Panc1 (cell line): ENCODE measurements around the gene NEUROD1. TPM values are rescaled to one million over a fixed set of nuclear protein-coding genes. Genes with fewer than 3 reads are reported as not detected.

ENCODE experiments used
- ATAC-seq: fragments of 200-7000 bp; cut with Tn5 transposase; 2 replicates; pipeline ENCODE4 v1.9.1; 2020; ENCODE audit warnings: mild to moderate bottlenecking, moderate library complexity
- BruUV-seq: library from RNA; stranded (reverse); fragments of 400-500 nt; replicated peaks from 2 replicates; lab custom pipeline; 2021; lab: Mats Ljungman, UMichigan
- CTCF ChIA-PET: fragments of 300-600 bp; sonication (Branson Sonifier 250); formaldehyde crosslinking; loops from one replicate; lab custom pipeline; 2022; ENCODE audit warnings: antibody characterized with exemption; lab: Charles Lee
- POLR2A ChIA-PET: fragments of 300-600 bp; sonication (Branson Sonifier 250); formaldehyde crosslinking; loops from one replicate; lab custom pipeline; 2022; ENCODE audit warnings: antibody characterized with exemption; lab: Charles Lee
- DNase-seq: peaks from one replicate; pipeline ENCODE4 v3.0.0-alpha.2; 2010; ENCODE audit warnings: low read depth, low spot score
- H3K27ac ChIP-seq: 2 replicates; pipeline ENCODE4 v1.5.1; 2011; ENCODE audit warnings: mild to moderate bottlenecking, low read length, inconsistent platforms
- H3K27me3 ChIP-seq: fragments of 200-500 bp; sonication (Bioruptor generic); 2 replicates; pipeline ENCODE4 v1.6.0; 2014; ENCODE audit warnings: low read length, inconsistent platforms; ENCODE audit not compliant: control insufficient read depth, insufficient read depth
- H3K36me3 ChIP-seq: fragments of 200-500 bp; sonication (Bioruptor generic); 2 replicates; pipeline ENCODE4 v1.5.1; 2014; ENCODE audit warnings: inconsistent platforms, mild to moderate bottlenecking, low read length, moderate library complexity; ENCODE audit not compliant: control insufficient read depth, insufficient read depth
- H3K4me1 ChIP-seq: 2 replicates; pipeline ENCODE4 v1.5.1; 2011; ENCODE audit warnings: inconsistent platforms, mild to moderate bottlenecking, low read length, moderate library complexity; ENCODE audit not compliant: control insufficient read depth, insufficient read depth
- H3K4me3 ChIP-seq, 2 experiments: 2 replicates each; pipeline ENCODE4 v1.5.1; 2011 to 2012; ENCODE audit warnings: low read depth in 2 of 2, low read length in 2 of 2, mild to moderate bottlenecking in 2 of 2, inconsistent platforms in 1 of 2, moderate library complexity in 1 of 2
- H3K9me3 ChIP-seq: fragments of 200-500 bp; sonication (Bioruptor generic); 2 replicates; pipeline ENCODE4 v1.5.1; 2014; ENCODE audit warnings: low read depth, mild to moderate bottlenecking, inconsistent platforms, low read length, moderate library complexity; ENCODE audit not compliant: control insufficient read depth, insufficient read depth
- CTCF ChIP-seq: fragments of 450-650 bp; IDR thresholded peaks from 2 replicates; pipeline ENCODE4 v1.5.1; 2017; ENCODE audit warnings: mild to moderate bottlenecking
- POLR2AphosphoS5 ChIP-seq: IDR thresholded peaks from 2 replicates; pipeline ENCODE4 v1.6.1; 2012; ENCODE audit warnings: mild to moderate bottlenecking, low read depth, low read length, moderate library complexity
- REST ChIP-seq, 2 experiments: IDR thresholded peaks; 2 replicates each; pipeline ENCODE4 v1.6.1; 2011 to 2012; ENCODE audit warnings: low read depth in 2 of 2, control low read depth in 1 of 2, low read length in 1 of 2, mild to moderate bottlenecking in 1 of 2, moderate library complexity in 1 of 2; ENCODE audit not compliant: insufficient read depth in 1 of 2
- SIN3A ChIP-seq: IDR thresholded peaks from 2 replicates; pipeline ENCODE4 v1.6.1; 2012; ENCODE audit warnings: low read depth, mild to moderate bottlenecking, low read length, moderate library complexity, borderline replicate concordance; ENCODE audit not compliant: insufficient read depth
- TCF7L2 ChIP-seq: IDR thresholded peaks from 2 replicates; pipeline ENCODE4 v1.6.1; 2011; ENCODE audit warnings: mild to moderate bottlenecking, low read depth, low read length, inconsistent platforms
- in situ Hi-C: cut with HindIII; loops from 2 replicates; pipeline ENCODE4 v1.10.0; 2016; ENCODE audit warnings: low sequenced_read_pairs, low pct_unique_long_range_greater_than_20kb
- intact Hi-C: fragments of 100-400 bp; cut with micrococcal nuclease; formaldehyde crosslinking; loops from one replicate; pipeline ENCODE4 v1.10.0; 2022; ENCODE audit not compliant: unreplicated experiment
- total RNA-seq: library from RNA; stranded (reverse); gene quantifications from one replicate; pipeline ENCODE4 v1.2.1, GENCODE V29; 2021; ENCODE audit not compliant: unreplicated experiment

NEUROD1 gene
- total RNA-seq, 1 experiment from 2014 or later, result not detected

DNA sequence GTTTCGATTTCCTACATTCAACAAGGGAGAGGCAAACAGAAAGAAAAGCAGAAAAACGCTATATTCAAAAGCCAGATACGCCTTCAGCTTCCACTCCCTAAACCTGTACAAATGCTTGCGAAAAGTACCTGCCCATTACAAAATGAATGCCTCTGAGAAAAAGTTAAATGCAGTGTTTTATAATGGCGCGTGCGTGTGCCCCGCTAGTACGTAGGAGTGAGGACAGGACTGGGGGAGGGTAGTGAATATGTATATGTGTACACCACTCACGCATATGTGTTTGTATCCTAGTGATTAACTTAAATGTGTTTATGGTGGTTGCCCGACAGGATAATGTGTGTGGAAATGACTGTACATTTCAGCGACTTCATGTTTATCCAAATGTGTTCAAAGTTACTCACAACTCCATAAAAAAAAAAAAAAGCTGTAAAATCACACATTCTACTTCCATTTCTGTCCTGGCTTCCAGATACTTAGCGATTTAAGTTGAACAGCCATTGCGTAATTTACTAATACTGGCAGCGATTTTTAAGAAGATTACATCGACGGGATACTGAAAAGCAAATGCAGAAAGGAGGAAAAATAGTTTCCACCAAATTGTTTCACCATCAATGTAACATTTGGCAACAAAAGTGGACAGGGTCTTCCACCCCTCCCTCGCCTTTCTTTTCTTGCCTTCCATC, 1.3 kb downstream of the NEUROD1 start:
- Histone ChIP-seq H3K4me3 (no peak overlapping the region), H3K9me3 (no peaks in the 10 kb centered on the region), H3K36me3 (no peaks in the 10 kb centered on the region), H3K4me1 (no peaks in the 10 kb centered on the region), H3K27ac (no peak overlapping the region), H3K27me3 (peaks cover 20% of the 10 kb centered on the region)
- ATAC-seq (no peak), DNase-seq (no peak)
- in situ Hi-C loops (no loop called here), intact Hi-C loops (no loop called here)
- ChIA-PET CTCF (interaction anchor here (0.6 kb wide), 1 partner anchor 275 kb away, joined by 4 read pairs; no protein-coding TSS in a partner anchor), POLR2A (no interaction called here)
- no peak for TF ChIP-seq SIN3A
- TF ChIP-seq REST (IDR thresholded peaks at IDR 0.05; ENCODE audit: insufficient read depth in 1 of 2, low read depth in 2 of 2, low read length in 1 of 2), result no peak
- no peak for TF ChIP-seq CTCF
- TF ChIP-seq TCF7L2, result no peak
- BruUV-seq, result no TSS peak

DNA sequence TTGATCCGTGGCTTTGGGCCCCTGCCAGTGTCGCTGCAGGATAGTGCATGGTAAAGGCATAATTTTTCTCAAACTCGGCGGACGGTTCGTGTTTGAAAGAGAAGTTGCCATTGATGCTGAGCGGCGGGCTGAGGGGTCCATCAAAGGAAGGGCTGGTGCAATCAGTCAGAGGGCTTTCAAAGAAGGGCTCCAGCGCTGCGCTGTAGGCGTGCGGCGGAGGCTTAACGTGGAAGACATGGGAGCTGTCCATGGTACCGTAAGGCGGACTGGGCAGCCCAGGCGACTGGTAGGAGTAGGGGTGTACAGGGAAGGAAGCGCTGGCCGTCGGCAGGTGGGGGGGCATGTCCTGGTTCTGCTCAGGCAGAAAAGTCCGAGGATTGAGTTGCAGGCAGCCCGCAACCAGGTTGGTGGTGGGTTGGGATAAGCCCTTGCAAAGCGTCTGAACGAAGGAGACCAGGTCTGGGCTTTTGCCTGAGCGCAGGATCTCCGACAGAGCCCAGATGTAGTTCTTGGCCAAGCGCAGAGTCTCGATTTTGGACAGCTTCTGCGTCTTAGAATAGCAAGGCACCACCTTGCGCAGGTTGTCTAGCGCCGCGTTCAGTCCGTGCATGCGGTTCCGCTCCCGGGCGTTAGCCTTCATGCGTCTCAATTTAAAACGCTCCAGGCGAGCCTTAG, 2.3 kb downstream of the NEUROD1 start:
- TF ChIP-seq REST (IDR thresholded peaks at IDR 0.05; ENCODE audit: insufficient read depth in 1 of 2, low read depth in 2 of 2, low read length in 1 of 2) (peak; percentile 99), CTCF (no peak), TCF7L2 (no peak), POLR2AphosphoS5 (no peak), SIN3A (no peak)
- no peaks in the 10 kb centered on the region for H3K36me3 ChIP-seq
- DNase-seq (no peak), ATAC-seq (peak; percentile 76)
- ChIA-PET CTCF (no interaction called here), POLR2A (no interaction called here)
- intact Hi-C loops, result no loop called here
- no peak overlapping the region for H3K4me3 ChIP-seq
- in situ Hi-C loops, result no loop called here
- no peaks in the 10 kb centered on the region for H3K9me3 ChIP-seq
- H3K4me1 ChIP-seq, result no peaks in the 10 kb centered on the region
- BruUV-seq, result no TSS peak
- peaks cover 18% of the 10 kb centered on the region for H3K27me3 ChIP-seq
- H3K27ac ChIP-seq, result no peak overlapping the region
